ENCODE results near the gene GRIN3B. TPM values are rescaled to one million over a fixed set of nuclear protein-coding genes. Genes with fewer than 3 reads are reported as not detected.

Gene GRIN3B
- total and polyA plus RNA-seq, 2 of the 4 experiments (the other 2 are of a cell fraction): under 0.01 to 0.91 TPM

- WGBS, 2 experiments (ENCODE audit: extremely low coverage in 2 of 2, insufficient read length in 1 of 2): 100% methylated on average over 4 of the region's 14 CpGs; no CpG with 5 or more reads in 1 of the 2 experiments
- Histone ChIP-seq H3K9me1 (ENCODE audit: insufficient read depth, low read length) (no peaks in the 10 kb centered on the region), H2BK15ac (ENCODE audit: low read depth, low read length) (no peak overlapping the region), H3K4ac (ENCODE audit: low read depth, low read length) (no peak overlapping the region), H2AK9ac (replicated peaks; ENCODE audit: low read depth, low read length, poor library complexity) (no peak overlapping the region), H3K36me3 (ENCODE audit: control insufficient read depth, insufficient read depth, low read length) (peaks cover 1% of the 10 kb centered on the region; the same call in 1 of the 2 replicates), H4K91ac (ENCODE audit: insufficient read depth, low read depth, low read length) (no peak overlapping the region), H3K56ac (ENCODE audit: extremely low read depth, insufficient read depth, low read length) (no peak overlapping the region), H3K79me1 (ENCODE audit: low read depth in 1 of 2, low read length in 2 of 2) (no peaks in the 10 kb centered on the region), H3K14ac (replicated peaks; ENCODE audit: low read depth, low read length) (no peak overlapping the region), H4K8ac (ENCODE audit: low read depth in 2 of 2, low read length in 2 of 2) (no peak overlapping the region), H3K27ac (ENCODE audit: insufficient read depth, low read length) (no peak overlapping the region), H2AFZ (replicated peaks; ENCODE audit: low read length, poor library complexity) (no peak overlapping the region), H3K18ac (ENCODE audit: low read depth, low read length) (no peak overlapping the region), H3K23ac (ENCODE audit: low read depth, low read length) (no peak overlapping the region), H3K4me1 (ENCODE audit: control insufficient read depth, insufficient read depth, low read length) (no peaks in the 10 kb centered on the region), H3K9me3 (ENCODE audit: control insufficient read depth, insufficient read depth, low read length) (peaks cover 42% of the 10 kb centered on the region), H4K20me1 (ENCODE audit: insufficient read depth, low read length) (no peaks in the 10 kb centered on the region), H3K9ac (ENCODE audit: low read depth, low read length) (no peak overlapping the region), H2BK20ac (ENCODE audit: low read depth, low read length) (no peak overlapping the region), H3K27me3 (ENCODE audit: control insufficient read depth, insufficient read depth, low read length) (no peaks in the 10 kb centered on the region), H3K4me3 (ENCODE audit: insufficient read depth, low read depth, low read length) (no peak overlapping the region), H3K4me2 (ENCODE audit: low read depth, low read length) (no peak overlapping the region), H4K5ac (ENCODE audit: low read depth, low read length) (no peak overlapping the region), H2BK120ac (ENCODE audit: low read depth, low read length) (no peak overlapping the region), H2AK5ac (ENCODE audit: low read depth, low read length) (no peak overlapping the region), H2BK5ac (ENCODE audit: low read depth, low read length, poor library complexity, severe bottlenecking) (no peak overlapping the region)
- ChIA-PET POLR2A (ENCODE audit: unreplicated experiment) (no interaction called here), CTCF (interaction anchor here (0.8 kb wide), 1 partner anchor 10 kb away, joined by 3 read pairs; no protein-coding TSS in a partner anchor)
- DNase-seq: no peak
- BruUV-seq (replicated peaks): no TSS peak
- TF ChIP-seq RFX5 (IDR thresholded peaks at IDR 0.05; ENCODE audit: low read depth, low read length) (no peak), CHD1 (IDR thresholded peaks at IDR 0.05; ENCODE audit: low read depth, low read length) (no peak), CEBPB (IDR thresholded peaks at IDR 0.05; ENCODE audit: low read depth, low read length) (no peak), CTCF (conservative IDR thresholded peaks at IDR 0.05; ENCODE audit: low read depth, low read length) (no peak), MAZ (IDR thresholded peaks at IDR 0.05; ENCODE audit: borderline replicate concordance, low read depth, low read length) (no peak), FOS (IDR thresholded peaks at IDR 0.05; ENCODE audit: low read depth, low read length) (no peak), BHLHE40 (IDR thresholded peaks at IDR 0.05; ENCODE audit: low read depth, low read length) (no peak), RAD21 (IDR thresholded peaks at IDR 0.05; ENCODE audit: low read length) (no peak), RCOR1 (IDR thresholded peaks at IDR 0.05; ENCODE audit: insufficient replicate concordance, low read length) (no peak), MAFK (IDR thresholded peaks at IDR 0.05; ENCODE audit: low read depth, low read length) (no peak), NFE2L2 (IDR thresholded peaks at IDR 0.05; ENCODE audit: low read depth, low read length) (no peak), MXI1 (IDR thresholded peaks at IDR 0.05; ENCODE audit: borderline replicate concordance, low read depth, low read length) (no peak), POLR2A (IDR thresholded peaks at IDR 0.05; ENCODE audit: low read depth, low read length) (no peak), USF2 (IDR thresholded peaks at IDR 0.05; ENCODE audit: low read depth, low read length) (no peak), ELK1 (IDR thresholded peaks at IDR 0.05; ENCODE audit: borderline replicate concordance, low read depth, low read length) (no peak), SMC3 (IDR thresholded peaks at IDR 0.05; ENCODE audit: low read depth, low read length) (no peak)
- intact Hi-C loops (cut with micrococcal nuclease) (no loop called here), in situ Hi-C loops (cut with MboI; ENCODE audit: low sequenced_read_pairs) (no loop called here), dilution Hi-C loops (cut with HindIII; ENCODE audit: low sequenced_read_pairs, unreplicated experiment) (no loop called here)
- no peak for ATAC-seq (ENCODE audit: low read depth)
Measured at GRCh38 chr19:1055028-1055425, 54.8 kb downstream of the GRIN3B start.

All from IMR-90 (cell line).